ENCODE data around the gene SLC35G3. TPM values are rescaled to one million over a fixed set of nuclear protein-coding genes. Genes with fewer than 3 reads are reported as not detected.
"Not testable (repeated sequence)": the region's sequence is repeated elsewhere in the genome, so short reads cannot be mapped to it uniquely, and the experiment has no call there.

Gene SLC35G3
- polyA plus RNA-seq, 4 donors = not detected

DNA sequence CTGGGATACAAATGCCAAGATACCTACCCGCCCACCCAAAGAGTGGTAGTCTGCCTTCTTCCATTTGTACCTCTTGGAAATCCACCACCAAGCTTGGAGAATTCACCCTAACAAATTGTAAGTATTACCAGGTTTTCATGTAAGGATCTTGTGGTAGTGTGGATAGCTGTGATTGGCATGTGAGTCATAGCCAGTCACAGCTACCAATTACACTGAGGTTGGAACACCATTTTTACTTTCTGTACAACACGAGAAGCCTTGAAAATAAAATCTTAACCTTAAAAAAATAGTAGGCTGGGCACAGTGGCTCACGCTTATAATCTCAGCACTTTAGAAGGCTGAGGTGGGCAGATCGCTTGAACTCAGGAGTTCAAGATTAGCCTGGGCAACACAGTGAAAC lies 18.5 kb upstream of the SLC35G3 start:
- DNase-seq (ENCODE audit: low read depth in 4 of 4, low spot score in 3 of 4) = no peak

DNA sequence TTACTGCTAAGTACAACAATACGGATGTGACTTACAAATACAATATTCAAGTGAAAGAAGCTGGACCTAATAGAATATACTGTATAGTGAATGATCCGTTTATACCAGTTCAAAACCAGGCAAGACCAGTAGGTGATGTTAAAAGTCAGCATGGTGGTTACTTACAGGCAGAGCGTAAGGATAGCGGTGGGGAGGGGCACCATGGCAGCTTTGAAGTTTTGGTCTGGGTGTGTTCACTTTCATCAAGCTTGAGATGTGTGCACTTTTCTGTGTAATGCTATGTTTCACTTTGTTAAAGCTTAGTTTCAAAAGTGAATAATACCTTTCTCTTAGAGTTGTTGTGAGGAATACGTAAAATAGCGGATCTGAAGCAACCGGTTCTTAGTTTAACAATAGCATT lies 16.5 kb upstream of the SLC35G3 start:
- no peak for DNase-seq (ENCODE audit: low read depth in 4 of 4, low spot score in 3 of 4)

DNA sequence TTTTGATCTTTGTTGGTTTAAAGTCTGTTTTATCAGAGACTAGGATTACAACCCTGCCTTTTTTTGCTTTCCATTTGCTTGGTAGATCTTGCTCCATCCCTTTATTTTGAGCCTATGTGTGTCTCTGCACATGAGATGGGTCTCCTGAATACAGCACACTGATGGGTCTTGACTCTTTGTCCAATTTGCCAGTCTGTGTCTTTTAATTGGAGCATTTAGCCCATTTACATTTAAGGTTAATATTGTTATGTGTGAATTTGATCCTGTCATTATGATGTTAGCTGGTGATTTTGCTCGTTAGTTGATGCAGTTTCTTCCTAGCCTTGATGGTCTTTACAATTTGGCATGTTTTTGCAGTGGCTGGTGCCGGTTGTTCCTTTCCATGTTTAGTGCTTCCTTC lies 8.4 kb upstream of the SLC35G3 start:
- not testable (repeated sequence) for DNase-seq (ENCODE audit: low read depth in 4 of 4, low spot score in 3 of 4)

DNA sequence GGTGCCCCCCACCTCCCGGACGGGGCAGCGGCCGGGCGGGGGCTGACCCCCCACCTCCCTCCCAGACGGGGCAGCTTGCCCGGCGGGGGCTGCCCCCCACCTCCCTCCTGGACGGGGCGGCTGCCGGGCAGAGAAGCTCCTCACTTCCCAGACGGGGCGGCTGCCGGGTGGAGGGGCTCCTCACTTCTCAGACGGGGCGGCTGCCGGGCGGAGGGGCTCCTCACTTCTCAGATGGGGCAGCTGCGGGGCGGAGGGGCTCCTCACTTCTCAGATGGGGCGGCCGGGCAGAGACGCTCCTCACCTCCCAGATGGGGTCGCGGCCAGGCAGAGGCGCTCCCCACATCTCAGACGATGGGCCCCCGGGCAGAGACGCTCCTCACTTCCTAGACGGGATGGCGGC lies 869 bp upstream of the SLC35G3 start:
- DNase-seq (ENCODE audit: low read depth in 4 of 4, low spot score in 3 of 4) = not testable (repeated sequence)

DNA sequence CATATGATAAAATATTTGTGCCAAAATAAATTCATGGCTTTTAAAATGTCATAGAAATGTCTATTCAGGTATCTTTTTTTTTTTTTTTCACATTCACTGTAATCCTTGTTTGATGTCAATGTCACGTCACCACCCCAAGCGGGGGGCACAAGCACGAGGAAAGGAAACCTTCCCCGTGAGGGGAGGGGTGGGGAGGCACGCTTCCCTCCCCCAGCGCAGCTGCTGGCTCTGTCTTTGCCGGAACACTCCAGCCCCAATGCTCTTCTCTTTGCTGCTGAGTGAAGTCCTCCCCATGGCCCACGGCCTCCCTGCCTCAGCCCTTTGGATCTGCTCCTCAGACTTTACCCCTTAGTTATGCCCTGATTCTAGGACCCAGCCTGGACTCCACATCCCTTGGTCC lies 1.5 kb downstream of the SLC35G3 start:
- no peak for DNase-seq (ENCODE audit: low read depth in 4 of 4, low spot score in 3 of 4)

DNA sequence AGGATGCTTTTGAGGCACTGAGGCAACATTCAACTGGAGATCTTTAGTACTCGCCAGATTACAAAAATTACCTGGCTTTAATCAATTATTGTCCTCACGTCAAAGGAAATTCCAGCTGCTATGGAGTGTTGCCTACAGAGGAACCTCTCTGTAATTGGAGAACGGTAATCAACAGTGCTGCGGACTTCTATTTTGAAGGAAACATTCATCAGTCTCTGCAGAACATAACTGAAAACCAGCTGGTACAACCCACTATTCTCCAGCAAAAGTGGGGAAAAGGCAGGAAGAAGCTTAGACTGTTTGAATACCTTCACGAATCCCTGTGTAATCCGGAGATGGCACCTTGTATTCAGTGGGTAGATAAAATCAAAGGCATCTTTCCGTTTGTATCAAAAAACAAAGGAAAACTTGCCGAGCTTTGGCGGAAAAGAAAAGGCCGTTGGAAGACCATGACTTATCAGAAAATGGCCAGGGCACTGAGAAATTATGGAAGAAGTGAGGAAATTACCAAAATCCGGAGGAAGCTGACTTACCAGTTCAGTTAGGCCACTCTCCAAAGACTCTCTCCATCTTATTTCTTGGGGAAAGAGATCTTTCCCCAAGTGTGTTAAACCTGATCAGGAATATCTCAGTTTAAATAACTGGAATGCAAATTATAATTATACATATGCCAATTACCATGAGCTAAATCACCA lies 3.0 kb downstream of the SLC35G3 start:
- DNase-seq (ENCODE audit: low read depth in 4 of 4, low spot score in 3 of 4) = no peak

DNA sequence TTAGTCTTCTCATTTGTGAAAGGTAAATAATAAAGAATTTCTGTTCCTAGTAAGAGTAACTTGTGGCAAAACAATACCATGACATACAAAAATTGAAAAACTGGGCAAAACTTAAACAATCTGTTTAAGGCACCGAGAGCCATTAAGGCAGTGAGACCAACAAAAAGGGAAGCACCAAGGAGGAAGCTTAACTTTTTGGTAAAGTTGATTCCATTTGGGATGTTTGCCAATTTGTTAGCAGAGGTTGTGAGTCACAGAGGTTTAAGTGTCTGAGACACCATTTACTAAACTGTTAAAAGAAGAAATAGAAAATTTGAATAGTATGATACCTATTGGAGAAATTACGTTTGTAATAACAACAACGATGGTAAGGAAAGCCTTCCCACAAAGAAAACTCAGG lies 4.9 kb downstream of the SLC35G3 start:
- no peak for DNase-seq (ENCODE audit: low read depth in 4 of 4, low spot score in 3 of 4)

DNA sequence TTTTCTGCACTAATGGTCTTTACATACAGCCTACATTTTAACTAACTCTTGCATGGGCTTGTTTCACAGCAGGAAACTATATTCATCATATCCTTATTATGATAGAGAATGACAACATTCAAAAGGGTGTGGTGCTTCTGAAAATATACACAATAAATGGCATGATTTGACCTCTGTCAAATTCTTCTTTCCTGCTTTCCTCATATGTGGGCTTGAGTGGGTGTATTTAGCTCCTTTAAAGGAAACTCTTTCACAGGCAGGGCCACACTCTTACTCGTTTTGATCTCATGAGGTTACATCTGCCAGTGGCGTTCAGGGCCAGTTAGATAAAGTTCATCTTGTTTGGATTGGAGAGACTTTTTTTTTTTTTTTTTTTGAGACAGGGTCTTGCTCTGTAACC lies 6.1 kb downstream of the SLC35G3 start:
- DNase-seq (ENCODE audit: low read depth in 4 of 4, low spot score in 3 of 4) = no peak

DNA sequence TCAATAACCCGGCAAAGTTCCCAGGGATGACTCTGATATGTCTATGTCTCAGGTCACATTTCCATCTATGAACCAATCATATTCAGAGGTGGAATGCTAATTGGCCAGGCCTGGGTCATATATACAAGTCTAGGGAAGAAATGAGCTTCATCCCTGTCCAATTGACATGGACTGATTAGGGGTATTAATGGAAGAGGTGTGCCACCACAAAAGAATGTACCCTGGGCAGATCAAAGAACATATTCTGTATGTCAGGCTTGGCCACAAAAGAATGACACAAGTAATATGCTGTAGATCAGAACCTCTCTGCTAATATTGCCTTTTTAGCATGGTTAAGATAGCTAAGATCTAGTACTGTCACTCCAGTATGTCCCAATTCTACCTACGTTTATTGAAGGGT lies 6.7 kb downstream of the SLC35G3 start:
- no peak for DNase-seq (ENCODE audit: low read depth in 4 of 4, low spot score in 3 of 4)

DNA sequence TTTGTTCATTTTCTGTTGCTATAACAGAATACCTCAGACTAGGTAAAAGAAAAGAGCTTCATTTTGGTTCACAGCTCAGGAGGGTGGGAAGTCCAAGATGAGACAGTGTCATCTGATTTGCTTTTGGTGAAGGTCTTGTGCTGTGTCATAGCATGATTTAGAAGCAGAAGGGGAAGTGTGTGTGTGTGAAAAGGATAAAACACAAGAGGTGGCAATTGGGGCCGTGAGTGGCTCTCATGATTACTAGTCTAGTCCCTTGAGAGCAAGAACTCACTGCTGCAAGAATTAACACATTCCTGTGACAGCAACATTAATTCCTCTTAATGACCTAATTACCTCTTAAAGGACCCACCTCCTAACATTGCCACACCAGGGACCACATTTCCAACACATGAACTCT lies 8.3 kb downstream of the SLC35G3 start:
- DNase-seq (ENCODE audit: low read depth in 4 of 4, low spot score in 3 of 4) = no peak

DNA sequence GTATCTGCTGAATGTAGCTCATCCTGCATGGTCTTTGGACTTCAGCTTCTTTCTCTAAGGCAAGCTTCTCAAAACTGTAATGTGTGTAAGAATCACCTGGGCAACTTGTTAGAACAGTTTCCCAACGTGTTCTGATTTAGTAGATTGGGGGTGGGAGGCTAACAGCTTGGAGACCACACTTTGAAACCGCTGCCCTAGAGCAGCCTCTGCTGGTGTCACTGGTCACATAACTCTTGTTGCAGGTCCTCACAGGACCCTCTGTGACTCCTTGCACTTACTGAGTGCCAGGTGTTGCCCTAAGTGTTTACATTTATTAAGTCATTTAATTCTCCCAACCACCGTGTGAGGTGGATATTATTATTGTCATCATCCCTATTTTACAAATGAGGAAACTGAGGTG lies 9.9 kb downstream of the SLC35G3 start:
- no peak for DNase-seq (ENCODE audit: low read depth in 4 of 4, low spot score in 3 of 4)

DNA sequence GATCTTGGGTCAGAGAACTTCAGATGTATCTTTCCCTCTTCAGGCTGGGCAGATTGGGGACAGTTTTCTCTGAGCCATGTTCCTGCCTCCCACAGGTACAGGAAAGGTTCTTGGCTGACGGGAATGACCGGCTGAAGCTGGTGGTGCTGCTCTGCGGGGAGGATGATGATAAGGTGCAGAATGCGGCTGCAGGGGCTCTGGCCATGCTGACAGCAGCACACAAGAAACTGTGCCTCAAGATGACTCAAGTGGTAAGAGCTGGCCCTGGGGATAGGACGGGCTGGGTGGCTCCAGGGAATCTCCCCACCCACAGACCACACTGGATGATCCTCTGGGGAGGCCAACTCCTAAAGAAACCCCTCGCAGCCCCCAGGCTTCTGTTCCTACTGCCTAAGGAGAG lies 10.9 kb downstream of the SLC35G3 start:
- DNase-seq (ENCODE audit: low read depth in 4 of 4, low spot score in 3 of 4) = no peak

DNA sequence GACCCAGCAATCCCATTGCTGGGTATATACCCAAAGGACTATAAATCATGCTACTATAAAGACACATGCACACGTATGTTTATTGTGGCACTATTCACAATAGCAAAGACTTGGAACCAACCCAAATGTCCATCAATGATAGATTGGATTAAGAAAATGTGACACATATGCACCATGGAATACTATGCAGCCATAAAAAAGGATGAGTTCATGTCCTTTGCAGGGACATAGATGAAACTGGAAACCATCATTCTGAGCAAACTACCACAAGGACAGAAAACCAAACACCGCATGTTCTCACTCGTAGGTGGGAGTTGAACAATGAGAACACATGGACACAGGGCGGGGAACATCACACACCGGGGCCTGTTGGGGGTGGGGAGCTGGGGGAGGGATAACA lies 14.8 kb downstream of the SLC35G3 start:
- not testable (repeated sequence) for DNase-seq (ENCODE audit: low read depth in 4 of 4, low spot score in 3 of 4)

DNA sequence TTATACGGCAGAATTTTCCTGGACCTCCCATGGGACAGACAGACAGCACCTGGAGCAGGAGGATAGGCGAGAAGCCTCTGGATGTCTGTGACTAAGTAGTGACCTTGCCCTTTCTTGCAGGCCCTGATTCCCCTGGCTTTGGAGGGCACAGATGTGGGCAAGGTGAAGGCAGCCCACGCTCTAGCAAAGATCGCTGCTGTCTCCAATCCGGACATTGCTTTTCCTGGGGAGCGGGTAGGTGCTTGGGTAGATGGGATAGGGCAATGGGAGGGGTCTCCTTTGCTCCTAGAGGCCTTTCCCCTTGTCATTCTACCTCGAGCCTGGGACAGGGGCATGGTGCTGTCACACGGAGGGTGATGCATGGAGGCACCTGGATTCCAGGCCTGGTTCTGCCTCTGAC lies 17.3 kb downstream of the SLC35G3 start:
- no peak for DNase-seq (ENCODE audit: low read depth in 4 of 4, low spot score in 3 of 4)

DNA sequence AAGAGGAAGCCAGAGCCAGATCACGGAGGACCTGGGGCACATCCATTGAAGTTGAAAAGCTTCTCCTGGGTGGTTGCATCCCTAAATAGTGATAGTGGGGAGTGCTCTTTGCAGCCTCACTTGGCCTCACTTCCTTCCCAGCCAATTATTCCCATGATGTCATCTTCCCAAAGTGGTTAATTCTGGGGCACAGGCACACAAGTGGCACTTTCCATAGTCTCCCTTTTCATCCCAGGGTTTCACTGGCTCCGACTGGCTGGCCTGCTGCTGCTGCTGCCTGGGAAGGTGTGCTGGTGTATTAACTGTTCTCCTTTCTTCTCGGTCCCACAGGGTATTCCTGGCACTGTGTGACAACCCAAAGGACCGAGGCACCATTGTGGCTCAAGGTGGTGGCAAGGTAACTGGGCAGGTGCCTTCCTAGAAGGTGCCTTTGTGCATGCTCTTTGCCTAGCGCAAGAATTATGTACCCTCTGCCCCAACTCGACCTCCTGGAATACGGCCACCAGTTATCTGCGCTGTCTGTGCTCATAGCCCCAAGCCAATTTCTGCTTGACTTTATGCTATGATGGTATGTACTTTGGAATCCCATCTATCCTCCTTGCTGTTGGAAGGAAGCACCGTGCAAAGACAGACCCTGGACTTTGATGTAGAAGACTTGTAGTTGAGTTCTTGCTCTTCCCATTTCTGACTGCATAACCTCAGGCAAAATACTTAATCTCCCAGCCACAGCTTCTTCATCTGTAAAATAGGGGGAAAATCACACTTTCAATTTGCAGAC lies 18.4 kb downstream of the SLC35G3 start:
- no peak for DNase-seq (ENCODE audit: low read depth in 4 of 4, low spot score in 3 of 4)

DNA sequence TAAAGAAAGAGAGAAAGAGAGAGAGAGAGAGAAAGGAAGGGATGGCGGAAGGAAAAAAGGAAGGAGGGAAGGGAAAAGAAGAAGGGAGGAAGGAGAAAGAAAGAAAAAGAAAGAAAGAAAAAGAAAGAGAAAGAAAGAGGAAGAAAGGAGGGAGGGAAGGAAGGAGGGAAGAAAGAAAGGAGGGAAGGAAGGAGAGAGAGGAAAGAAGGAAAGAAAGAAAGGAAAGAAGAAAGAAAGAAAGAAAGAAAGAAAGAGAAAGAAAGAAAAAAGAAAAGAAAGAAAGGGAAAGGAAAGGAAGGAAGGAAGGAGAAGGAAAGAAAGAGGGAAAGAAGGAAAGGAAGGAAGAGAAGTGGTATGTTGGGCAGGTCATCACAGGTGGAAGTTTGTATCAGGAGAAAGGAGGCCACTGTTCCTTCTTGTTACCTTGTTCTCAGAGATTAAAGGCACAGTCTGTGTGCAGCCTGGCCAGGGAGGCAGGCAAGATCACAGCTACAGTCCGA lies 19.3 kb downstream of the SLC35G3 start:
- no peak for DNase-seq (ENCODE audit: low read depth in 4 of 4, low spot score in 3 of 4)

DNA sequence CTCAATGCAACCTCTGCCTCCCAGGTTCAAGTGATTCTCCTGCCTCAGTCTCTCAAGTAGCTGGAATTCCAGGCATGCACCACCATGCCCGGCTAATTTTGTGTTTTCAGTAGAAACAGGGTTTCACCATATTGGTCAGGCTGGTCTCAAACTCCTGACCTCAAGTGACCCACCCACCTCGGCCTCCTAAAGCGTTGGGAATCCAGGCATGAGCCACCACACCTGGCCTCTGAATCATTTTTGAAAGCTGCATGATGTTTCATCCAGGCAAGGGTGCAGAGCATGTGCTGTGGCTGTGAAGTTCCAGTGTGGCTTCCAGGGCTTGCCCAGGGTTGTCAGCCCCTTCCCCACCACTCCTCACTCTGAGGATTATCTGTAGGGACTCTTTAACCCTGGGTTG lies 21.9 kb downstream of the SLC35G3 start:
- DNase-seq (ENCODE audit: low read depth in 4 of 4, low spot score in 3 of 4) = not testable (repeated sequence)

DNA sequence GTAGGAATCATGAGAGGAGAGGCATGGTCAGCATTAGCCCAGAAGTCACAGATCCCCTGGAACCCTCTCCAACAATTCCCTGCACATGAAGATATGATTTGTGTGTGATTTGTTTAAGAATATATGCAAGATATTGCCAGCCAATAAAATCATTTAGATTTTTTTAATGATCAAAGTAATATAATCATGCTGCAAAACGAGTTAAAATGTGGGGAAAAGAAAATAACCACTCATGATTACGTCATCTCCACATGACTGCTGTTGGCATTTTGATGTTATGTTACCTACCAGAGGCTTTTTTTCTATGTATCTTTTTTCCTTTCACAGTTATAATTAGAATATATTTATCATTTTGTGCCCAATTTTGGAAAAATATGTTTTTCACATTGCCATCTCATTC lies 22.4 kb downstream of the SLC35G3 start:
- DNase-seq (ENCODE audit: low read depth in 4 of 4, low spot score in 3 of 4) = no peak

DNA sequence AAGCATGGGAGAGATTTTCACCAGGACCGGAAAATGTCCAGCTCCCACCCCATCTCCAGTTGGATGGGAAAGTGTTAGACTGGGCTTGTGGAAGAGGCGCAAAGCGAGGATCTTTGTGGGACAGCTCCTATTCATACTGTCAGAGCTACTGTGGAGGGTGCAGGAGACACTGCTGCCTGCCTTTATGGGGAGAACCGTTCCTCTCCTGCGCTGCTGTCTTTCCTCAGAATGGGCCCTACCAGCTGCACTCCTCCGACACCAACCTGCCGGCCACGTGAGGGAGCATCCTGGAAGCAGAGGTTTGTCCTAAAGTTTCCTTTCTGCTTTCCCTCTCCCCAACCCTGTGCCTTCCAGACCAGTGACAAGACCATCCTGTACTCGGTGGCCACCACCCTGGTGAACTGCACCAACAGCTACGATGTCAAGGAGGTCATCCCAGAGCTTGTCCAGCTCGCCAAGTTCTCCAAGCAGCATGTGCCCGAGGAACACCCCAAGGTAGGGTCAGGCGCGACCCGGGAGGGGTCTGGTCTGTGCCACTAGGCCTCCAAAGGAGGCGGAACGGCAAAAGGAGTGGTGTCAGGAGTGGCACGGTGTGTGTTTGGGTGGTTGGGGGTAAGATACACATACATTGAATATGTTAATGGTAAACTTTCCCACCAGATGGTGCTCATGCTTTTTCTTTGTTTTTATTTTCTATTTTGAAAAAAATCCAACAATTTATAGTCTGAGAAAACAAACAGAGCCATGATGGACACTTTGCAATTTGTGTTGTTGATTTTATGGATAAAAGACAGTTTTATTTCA lies 23.0 kb downstream of the SLC35G3 start:
- DNase-seq (ENCODE audit: low read depth in 4 of 4, low spot score in 3 of 4) = no peak

DNA sequence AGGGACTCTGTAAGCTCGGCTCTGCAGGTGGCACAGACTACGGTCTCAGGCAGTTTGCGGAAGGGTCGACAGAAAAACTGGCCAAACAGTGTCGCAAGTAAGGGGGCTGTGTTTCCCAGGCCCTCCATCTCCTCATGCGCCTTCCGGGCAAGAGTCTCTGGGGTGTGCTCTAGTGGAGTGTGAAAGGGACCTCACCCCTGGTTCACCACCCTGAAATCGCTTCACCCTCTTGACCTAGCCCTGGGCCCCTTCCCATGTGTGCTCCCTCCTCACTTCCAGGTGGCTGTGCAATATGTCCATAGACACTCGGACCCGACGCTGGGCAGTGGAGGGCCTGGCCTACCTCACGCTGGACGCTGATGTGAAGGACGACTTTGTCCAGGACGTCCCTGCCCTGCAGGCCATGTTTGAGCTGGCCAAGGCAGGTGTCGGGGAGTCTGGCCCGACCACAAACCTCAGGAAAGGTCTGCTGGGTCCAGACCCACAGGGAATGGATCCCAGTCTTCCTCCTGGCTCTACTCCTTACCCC lies 24.3 kb downstream of the SLC35G3 start:
- no peak for DNase-seq (ENCODE audit: low read depth in 4 of 4, low spot score in 3 of 4)

DNA sequence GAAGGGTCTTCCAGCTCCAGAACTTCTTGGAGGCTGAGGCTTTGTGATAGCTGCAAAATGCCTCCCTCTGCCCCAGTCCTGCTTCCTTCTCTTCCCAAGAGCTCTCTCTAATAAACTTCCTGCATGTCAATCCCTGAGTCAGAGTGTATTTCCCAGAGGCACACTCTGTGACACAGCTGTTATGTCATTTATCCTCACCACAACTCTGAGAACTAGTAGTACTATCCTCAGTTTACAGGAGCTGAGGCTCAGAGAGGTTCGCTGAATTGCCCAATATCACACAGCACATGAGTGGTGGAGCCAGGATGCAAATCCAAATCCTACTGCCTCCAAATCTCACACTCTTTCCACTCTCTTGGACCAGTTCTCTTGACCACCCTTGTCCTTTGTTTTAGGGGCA lies 26.5 kb downstream of the SLC35G3 start:
- DNase-seq (ENCODE audit: low read depth in 4 of 4, low spot score in 3 of 4) = no peak
